ENCODE measurements around the gene SELENBP1. TPM values are rescaled to one million over a fixed set of nuclear protein-coding genes. Genes with fewer than 3 reads are reported as not detected.

The SELENBP1 gene
- total and polyA plus RNA-seq, 2 of the 13 experiments (the other 11 are each of a cell fraction or from before 2014, with no cell fraction given): 27.8 to 29.0 TPM

DNA sequence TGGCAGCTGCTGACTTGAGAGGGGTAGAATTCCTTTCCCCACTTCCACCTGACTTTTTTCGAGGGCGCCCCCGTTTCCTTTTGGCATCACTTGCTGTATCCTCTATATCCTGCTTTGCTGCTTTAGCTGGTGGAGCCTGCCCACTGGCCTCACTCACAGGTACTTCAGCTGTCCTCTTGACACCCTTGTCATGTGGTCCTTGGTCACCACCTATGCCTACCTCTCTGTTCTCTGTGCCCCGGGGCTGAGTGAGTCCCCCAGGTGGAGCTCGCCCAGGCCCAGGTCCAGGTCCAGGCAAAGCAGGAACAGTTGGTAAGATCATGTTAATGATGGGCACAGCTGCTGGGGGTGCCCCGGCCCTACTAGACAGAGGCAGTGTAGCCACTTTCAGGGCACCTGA is 29.9 kb downstream of the SELENBP1 start:
- TF ChIP-seq NONO (IDR thresholded peaks at IDR 0.05): no peak
- no peak for TF ChIP-seq NONO (CRISPR knock-in tag; conservative IDR thresholded peaks at IDR 0.05)
- TF ChIP-seq SUZ12 (IDR thresholded peaks at IDR 0.05; ENCODE audit: low read depth, low read length): no peak
- no peak for TF ChIP-seq POLR2G (IDR thresholded peaks at IDR 0.05; ENCODE audit: low read depth, low read length)
- TF ChIP-seq, protein P1, sequence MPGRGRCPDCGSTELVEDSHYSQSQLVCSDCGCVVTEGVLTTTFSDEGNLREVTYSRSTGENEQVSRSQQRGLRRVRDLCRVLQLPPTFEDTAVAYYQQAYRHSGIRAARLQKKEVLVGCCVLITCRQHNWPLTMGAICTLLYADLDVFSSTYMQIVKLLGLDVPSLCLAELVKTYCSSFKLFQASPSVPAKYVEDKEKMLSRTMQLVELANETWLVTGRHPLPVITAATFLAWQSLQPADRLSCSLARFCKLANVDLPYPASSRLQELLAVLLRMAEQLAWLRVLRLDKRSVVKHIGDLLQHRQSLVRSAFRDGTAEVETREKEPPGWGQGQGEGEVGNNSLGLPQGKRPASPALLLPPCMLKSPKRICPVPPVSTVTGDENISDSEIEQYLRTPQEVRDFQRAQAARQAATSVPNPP (CRISPR knock-in tag; IDR thresholded peaks at IDR 0.05): no peak
- TF ChIP-seq ZNF556 (CRISPR knock-in tag; IDR thresholded peaks at IDR 0.05; ENCODE audit: borderline replicate concordance): no peak
- no peak for TF ChIP-seq ELF3 (CRISPR knock-in tag; IDR thresholded peaks at IDR 0.05)
- TF ChIP-seq RXRA (CRISPR knock-in tag; IDR thresholded peaks at IDR 0.05): no peak
- ATAC-seq (no peak), DNase-seq (ENCODE audit: low spot score) (no peak), FAIRE-seq (no peak)
- CTCF ChIA-PET (ENCODE audit: low intra/inter-chr PET ratio, low total read pairs): no interaction called here
- POLR2A ChIA-PET: interaction anchor here (1.6 kb wide), 1 partner anchor 61 kb away, joined by 3 read pairs; the partner anchor contains the start of gene ZNF687
- Histone ChIP-seq H2AFZ (ENCODE audit: low read length) (no peak overlapping the region), H3K27me3 (ENCODE audit: control insufficient read depth in 1 of 2, insufficient read depth in 2 of 2, low read length in 2 of 2) (no peaks in the 10 kb centered on the region), H3K4me1 (ENCODE audit: insufficient read depth, low read length) (peaks cover 12% of the 10 kb centered on the region), H3K36me3 (replicated peaks in 1 of 2; ENCODE audit: control insufficient read depth in 1 of 2, insufficient read depth in 2 of 2, low read length in 2 of 2) (peaks cover 7 to 24% of the 10 kb centered on the region in 2 experiments; a peak in 3 of 5 replicates), H3K4me2 (ENCODE audit: low read depth, low read length) (no peak overlapping the region), H3K9ac (ENCODE audit: insufficient read depth, low read depth, low read length) (no peak overlapping the region), H3K4me3 (replicated peaks in 1 of 3; ENCODE audit: insufficient read depth in 1 of 3, low read depth in 2 of 3, low read length in 3 of 3) (no peak overlapping the region), H3K27ac (ENCODE audit: extremely low read length, insufficient read depth, low read length) (no peak overlapping the region), H3K79me2 (ENCODE audit: insufficient read depth, low read length) (no peaks in the 10 kb centered on the region), H3K9me3 (ENCODE audit: low read length) (no peaks in the 10 kb centered on the region), H4K20me1 (ENCODE audit: insufficient read depth, low read length) (no peaks in the 10 kb centered on the region)
- BruUV-seq (replicated peaks): no TSS peak
- in situ Hi-C loops (cut with HindIII; ENCODE audit: extremely low pct_ligation_motif_present, low pct_unique_long_range_greater_than_20kb) (loop anchor here (5.0 kb wide), 1 partner anchor 40 kb away; no protein-coding TSS in a partner anchor), intact Hi-C loops (cut with micrococcal nuclease; ENCODE audit: unreplicated experiment) (no loop called here)
- WGBS (ENCODE audit: low lambda C conversion rate): over 99% methylated on average over 6 of the region's 6 CpGs

DNA sequence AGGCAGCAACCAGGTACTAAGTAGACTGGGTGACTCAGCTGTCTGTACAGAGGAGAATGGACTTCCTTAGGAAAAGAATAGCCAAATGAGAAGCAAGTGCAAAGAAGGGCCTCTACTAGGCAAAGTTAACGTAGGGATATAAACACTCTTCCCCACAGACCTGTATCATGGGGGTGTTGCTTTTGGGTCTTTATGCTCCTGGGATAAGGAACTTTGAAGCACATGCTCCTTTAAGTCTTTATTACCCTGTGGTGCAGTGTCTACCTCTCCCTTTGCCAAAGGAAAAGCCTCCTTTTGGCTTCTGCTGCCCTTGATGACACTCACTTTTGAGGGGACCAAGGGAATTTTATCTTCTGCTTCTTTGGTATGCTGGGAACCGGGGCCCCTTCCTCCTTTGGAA is 30.5 kb downstream of the SELENBP1 start:
- H3K27me3 ChIP-seq (ENCODE audit: control insufficient read depth in 1 of 2, insufficient read depth in 2 of 2, low read length in 2 of 2): no peaks in the 10 kb centered on the region
- in situ Hi-C loops (cut with HindIII; ENCODE audit: extremely low pct_ligation_motif_present, low pct_unique_long_range_greater_than_20kb) (loop anchor here (5.0 kb wide), 1 partner anchor 40 kb away; no protein-coding TSS in a partner anchor), intact Hi-C loops (cut with micrococcal nuclease; ENCODE audit: unreplicated experiment) (no loop called here)
- ChIA-PET CTCF (ENCODE audit: low intra/inter-chr PET ratio, low total read pairs) (interaction anchor here (3.1 kb wide), 1 partner anchor 40 kb away, joined by 56 read pairs; no protein-coding TSS in a partner anchor), POLR2A (interaction anchor here (1.6 kb wide), 1 partner anchor 60 kb away, joined by 3 read pairs; the partner anchor contains the start of gene ZNF687)
- no peak overlapping the region for H3K27ac ChIP-seq (ENCODE audit: extremely low read length, insufficient read depth, low read length)
- H3K4me3 ChIP-seq (replicated peaks in 1 of 3; ENCODE audit: insufficient read depth in 1 of 3, low read depth in 2 of 3, low read length in 3 of 3): no peak overlapping the region
- no peaks in the 10 kb centered on the region for H4K20me1 ChIP-seq (ENCODE audit: insufficient read depth, low read length)
- WGBS (ENCODE audit: low lambda C conversion rate): 100% methylated on average over 2 of the region's 2 CpGs
- H2AFZ ChIP-seq (ENCODE audit: low read length): no peak overlapping the region
- no peak overlapping the region for H3K4me2 ChIP-seq (ENCODE audit: low read depth, low read length)
- ATAC-seq (no peak), FAIRE-seq (no peak), DNase-seq (ENCODE audit: low spot score) (no peak)
- no TSS peak for BruUV-seq (replicated peaks)
- H3K9ac ChIP-seq (ENCODE audit: insufficient read depth, low read depth, low read length): no peak overlapping the region
- H3K36me3 ChIP-seq (replicated peaks in 1 of 2; ENCODE audit: control insufficient read depth in 1 of 2, insufficient read depth in 2 of 2, low read length in 2 of 2): peaks cover 7 to 24% of the 10 kb centered on the region in 2 experiments; a peak in 3 of 5 replicates
- no peak for TF ChIP-seq ZNF33B (CRISPR knock-in tag; IDR thresholded peaks at IDR 0.05)
- no peaks in the 10 kb centered on the region for H3K9me3 ChIP-seq (ENCODE audit: low read length)
- H3K4me1 ChIP-seq (ENCODE audit: insufficient read depth, low read length): peaks cover 10% of the 10 kb centered on the region
- H3K79me2 ChIP-seq (ENCODE audit: insufficient read depth, low read length): no peaks in the 10 kb centered on the region
